Stimulated activated CD4-positive, alpha-beta T cell treated with anti-CD3 and anti-CD28 coated beads, Interleukin-4, amount 100 ng/mL, for 4 hours (primary cell): ENCODE data around the gene CLCN4.

Experiments used
- DNase-seq, 2 experiments: peaks; one replicate each; pipeline ENCODE4 v3.0.0-alpha.2; 2020

Gene CLCN4

DNA sequence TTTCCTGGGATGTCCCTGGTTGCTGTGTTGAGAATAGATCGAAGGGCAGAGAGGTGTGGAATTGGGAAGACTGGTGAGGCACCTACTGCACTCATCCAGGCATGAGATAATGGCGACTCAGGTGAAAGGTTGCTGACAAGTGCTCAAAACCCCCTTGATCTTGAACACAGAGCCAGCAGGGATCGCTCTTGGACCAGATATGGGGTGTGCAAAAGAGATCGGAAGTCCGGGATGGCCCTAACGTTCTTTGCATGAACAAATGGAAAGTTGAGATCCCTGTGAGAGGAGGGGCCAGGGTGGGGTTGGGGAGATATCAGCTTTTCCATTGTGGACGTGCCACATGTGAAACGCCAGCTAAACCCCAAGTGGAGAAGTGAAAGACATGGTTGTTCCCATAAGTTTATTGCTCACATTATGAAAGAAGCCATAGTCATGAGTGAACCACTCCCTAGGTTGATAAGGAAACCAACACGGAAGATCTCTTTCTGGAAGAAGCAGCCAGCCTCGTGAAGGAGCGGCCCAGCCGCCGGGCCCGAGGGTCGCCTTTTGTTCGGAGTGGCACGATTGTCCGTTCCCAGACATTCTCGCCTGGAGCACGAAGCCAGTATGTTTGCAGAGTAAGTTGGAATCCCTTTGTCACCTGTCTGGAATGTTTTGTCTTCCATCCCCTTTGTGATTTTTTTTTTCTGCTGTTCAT is 22.6 kb upstream of the CLCN4 start:
- no peak for DNase-seq

DNA sequence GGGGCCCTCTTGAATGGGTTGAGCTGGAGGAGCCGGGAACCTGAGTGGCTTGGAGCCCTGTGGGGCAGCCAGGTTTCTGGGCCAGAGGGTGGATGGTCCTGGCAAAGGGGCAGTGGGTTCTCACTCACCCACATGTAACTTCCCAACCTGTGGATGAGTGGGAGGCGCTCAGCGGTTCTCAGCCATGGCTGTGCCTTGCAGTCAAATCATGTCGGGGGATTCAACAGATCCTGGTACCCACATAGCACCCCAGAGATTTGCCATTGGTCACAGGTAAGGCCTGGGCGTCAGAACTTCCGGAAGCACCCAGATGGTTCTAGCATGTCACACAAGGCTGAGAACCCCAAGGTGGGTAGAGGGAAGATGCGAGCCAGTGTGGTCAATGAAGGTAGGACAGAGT is 21.9 kb upstream of the CLCN4 start:
- DNase-seq = no peak

DNA sequence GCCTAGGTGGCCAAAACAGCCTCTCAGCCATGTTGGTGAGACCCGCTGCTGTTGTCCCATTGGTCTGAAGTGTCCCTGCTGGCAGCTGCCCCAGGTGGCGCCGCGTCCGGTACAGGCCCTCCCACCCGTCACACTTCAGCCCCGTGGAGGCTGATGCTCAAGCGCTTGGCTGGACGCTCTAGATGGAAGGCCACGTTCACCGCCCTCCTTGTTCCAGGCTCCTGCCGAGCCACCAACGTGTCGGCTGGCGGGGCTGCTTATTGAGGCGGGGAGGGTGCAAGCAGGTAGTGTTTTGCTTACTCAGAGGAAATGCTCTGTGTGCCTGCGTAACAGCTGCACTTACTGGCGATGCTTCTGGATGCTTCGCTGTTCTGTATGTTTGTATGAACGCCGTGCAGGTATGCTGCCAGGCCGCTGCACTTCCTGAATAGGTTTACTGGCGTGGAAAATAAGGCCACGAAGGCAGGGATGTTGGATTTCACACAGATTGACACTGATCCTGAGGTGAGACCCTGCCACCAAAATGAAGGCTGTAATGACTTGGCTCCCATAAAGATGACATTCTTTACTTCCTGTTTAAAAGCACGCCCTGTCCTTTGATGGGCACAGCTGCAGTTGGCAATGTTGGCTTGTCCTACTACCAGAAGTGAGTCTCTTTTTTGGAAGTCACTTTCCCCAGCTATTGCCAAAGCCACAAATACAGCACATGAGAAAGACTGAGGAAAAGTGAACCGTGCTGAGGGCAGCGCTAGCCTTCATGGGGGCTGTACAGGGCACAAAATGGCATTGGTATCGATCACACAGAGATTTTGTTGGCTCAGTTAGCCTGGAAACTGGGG is 21.0 kb upstream of the CLCN4 start:
- no peak for DNase-seq

DNA sequence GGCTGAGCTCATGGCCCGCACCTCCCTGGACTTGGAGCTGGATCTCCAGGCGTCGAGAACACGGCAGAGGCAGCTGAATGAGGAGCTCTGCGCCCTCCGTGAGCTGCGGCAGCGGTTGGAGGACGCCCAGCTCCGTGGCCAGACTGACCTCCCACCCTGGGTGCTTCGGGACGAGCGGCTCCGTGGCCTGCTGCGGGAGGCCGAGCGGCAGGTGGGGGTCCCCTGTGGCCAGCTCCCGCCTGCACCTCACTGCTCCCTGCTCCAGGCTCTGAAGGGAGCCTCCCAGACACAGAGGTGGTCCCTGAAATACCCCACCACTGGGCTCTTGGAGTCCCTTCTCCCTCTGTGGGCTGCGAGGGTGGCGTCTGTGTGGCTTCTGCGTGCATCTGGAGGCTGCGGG is 18.0 kb upstream of the CLCN4 start:
- DNase-seq = no peak

DNA sequence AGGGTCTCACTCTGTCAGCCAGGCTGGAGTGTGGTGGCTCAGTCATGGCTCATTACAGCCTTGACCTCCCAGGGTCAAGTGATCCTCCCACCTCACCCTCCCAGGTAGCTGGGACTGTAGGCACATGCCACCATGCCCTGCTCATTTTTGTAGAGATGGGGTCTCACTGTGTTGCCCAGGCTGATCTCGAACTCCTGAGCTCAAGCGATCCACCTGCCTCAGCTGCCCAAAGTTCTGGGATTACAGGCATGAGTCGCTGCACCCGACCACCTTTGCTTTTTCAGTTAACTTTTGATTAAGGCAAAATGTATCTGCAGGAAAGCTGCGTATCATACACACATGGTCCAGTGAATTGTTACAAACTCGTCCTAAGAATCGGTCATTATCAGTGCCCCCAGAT is 16.5 kb upstream of the CLCN4 start:
- DNase-seq = no peak

DNA sequence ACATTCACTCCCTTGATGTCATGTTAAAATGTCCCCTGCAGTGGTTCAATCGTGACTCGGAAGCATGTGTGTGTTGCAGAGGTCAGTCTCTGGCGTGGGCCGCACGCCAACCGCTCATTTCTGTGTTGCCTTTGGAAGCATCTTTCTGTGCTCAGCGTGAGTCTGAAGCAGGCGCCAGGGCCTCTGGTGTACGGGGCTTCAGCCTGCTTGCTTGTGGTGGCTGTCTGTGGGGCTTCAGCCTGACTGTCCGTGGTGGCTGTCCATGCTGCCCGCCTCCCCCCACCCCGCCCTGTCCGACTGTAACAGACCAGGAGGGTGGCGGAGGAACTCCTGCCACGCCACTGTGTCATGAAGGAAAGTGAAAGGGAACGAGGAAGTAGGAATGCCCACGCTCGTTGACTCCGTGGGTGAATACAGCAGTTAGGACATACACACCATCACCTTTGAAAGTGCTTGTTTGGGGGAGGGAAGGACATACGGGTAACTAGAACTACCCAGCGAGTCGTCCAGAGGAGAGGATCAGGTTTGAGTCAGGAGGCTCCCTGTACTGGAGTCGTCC is 14.7 kb upstream of the CLCN4 start:
- DNase-seq = no peak

DNA sequence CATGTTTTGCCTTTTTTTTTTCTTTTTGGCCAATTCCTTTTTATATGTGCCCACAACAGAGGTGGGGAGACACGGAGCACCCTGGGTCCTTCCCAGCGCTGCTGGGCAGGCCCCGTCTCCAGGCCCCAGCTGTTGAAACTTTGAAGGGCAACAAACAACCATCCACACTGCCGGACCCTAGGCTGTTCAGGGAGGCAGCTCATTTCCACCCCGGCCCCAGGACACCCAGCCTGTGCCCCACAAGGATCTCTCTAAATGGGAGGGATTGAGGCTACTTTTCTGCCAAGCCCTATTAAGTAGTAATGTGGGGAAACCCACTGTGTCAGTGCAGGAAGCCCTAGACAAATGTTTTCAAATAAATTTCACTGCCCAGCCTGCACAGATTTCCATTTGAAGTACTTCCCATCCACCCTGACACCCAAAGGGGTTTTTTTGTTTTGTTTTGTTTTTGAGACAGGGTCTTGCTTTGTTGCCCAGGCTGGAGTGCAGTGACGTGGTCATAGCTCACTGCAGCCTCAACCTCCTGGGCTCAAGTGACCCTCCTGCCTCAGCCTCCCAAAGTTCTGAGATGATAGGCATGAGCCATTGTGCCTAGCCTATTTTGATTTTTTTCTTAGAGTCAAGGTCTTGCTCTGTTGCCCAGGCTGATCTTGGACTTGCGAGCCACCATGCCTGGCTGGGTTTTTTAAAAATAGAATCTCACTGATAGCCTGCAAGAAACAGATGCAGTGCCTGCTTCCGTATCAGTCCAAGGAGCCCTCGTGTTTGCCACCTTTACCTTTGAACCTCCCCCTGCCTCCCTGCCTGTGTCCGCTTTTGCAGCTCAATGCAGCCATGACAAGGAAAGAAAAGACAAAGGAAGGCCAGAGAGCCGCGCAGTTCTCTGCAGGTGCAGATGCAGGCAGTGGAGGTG is 13.4 kb upstream of the CLCN4 start:
- DNase-seq = no peak

DNA sequence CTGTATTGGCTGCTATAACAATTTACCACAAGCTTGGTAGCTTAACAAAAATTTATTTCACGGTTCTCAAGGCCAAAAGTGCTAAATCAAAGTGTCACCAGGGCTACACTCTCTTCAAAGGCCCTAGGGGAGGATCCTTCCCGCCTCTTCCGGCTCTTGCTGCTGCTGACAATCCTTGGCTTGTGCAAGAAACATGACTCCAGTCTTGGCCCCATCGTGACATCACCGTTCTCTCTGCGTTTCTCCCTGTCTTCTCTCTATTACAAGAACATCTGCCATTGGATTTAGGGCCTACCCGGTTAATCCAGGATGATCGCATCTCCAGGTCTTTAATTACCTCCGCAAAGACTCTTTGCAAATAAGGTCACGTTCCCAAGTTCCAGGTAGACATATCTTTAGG is 10.4 kb upstream of the CLCN4 start:
- no peak for DNase-seq

DNA sequence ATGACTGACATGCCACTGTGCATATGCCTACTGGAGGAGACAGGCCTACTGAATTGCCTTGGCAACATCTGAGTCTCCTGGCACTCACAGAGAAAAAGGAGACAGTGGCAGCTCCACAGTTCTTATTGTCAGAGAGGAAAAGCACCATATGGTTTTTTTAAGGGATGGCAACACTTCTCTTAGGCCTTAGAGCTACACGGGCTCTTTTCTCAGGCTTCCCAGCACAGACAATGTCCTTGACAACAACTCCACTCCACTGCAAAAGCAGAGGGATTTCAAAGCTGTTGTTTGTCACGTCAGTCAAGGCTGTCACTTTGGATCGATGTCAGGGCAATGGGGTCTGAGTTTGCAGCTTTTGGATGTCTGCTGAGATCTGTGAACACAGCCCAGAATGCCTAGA is 4.7 kb upstream of the CLCN4 start:
- DNase-seq = no peak

DNA sequence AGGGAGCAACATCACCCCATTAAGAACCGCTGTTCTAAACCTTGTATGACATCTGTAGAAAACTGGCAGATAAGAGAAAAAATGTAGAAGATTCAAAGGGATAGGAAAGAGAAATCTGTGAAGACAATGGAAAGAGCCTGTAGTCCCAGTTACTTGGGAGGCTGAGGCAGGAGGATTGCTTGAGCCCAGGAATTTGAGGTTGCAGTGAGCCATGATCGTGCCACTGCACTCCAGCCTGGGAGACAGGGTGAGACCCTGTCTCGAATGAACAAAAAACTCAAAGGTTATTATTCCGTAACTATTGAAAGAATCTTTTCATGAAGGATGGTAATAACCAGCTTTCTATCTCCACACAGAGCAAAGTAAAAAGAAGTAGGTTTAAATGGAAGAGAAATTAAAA is 1.6 kb upstream of the CLCN4 start:
- DNase-seq = no peak

DNA sequence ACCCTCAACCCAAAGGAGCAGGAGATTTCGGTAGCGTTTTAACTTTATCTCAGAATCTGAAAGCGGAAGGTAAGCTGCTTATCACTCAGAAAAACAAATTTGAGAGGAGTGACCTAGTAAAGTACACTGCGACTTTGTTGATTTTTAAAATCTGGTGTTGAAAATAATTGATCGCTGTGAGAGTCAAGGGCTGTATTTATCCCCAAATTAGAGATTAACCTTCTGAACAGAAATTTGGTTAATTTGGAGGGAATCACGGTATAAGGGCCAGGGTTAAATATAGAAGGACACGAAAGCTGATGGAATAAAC is 212 bp downstream of the CLCN4 start:
- DNase-seq = no peak

DNA sequence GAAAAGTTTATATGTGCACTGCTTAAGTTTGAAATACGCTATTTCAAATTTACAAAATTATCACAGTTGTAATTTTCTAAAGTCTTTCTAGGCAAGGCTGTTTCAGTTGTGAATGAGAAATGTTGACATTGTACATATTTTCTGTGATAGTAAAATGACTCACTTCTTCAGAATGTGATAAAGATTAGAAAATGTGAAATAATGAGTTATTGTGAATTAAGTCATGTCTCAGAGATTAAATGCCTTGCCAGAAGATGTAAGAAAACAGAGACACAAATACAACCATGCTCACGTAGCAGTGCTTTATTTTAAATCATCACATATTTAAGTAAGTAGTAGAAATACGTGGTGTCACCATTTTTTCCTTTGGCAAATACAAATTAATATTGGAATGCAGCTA is 768 bp downstream of the CLCN4 start:
- no peak for DNase-seq

DNA sequence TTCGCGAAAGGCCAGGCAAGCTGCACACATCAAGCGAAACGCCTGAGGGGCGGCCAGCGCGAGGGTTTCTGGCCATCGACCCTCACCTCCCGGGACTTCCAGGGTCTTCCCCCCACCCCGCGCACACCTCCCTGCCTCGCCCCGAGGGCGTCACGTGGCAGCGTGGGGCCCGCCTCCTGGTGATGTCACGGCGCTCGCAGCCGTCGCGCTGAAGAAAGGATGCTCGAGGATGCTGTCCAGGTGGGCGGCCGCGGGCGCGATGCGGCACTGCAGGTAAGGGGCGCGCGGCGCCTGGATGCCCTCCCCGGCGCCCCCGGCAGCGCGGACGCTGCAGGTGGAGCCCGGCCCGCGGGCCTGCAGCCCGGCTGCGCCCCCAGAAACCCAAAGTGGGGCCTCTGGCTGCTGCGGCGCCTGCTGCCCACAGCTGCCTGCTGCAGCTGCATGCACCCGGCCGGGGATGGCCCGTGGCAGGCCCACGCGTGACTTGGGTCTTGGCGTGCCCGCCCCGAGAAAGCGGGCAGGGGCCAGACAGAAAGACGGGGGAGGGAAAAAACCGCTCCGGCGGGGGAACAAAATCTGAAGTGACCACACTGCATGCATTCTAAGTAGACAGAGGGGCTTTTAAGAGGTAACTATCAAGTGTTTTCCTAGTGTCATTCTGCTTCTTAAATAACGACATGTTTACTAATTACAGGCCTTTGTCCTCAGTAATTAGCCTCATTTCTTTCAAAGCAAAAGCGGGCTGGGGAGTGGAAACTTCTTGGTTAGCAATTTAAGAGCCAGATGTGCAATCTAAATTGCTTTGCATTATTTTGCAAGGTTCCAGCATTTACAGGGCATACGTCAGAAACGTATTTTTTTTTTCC is 1.7 kb downstream of the CLCN4 start:
- DNase-seq = no peak

DNA sequence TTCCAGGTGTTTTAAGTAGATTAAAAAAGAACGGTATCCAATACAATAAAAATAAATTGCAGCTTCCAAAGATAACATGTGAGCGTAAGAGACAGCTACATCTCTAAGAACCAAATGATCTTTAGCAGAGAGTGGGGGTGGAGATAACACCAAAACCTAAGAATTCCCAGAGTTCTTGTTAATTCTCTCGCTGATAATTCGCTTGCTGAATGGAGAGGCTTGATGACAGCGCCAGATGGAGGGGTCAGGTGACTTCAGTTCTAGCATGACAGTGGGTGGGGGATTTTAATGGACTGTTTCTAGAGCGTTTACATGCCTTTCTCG is 2.3 kb downstream of the CLCN4 start:
- no peak for DNase-seq

DNA sequence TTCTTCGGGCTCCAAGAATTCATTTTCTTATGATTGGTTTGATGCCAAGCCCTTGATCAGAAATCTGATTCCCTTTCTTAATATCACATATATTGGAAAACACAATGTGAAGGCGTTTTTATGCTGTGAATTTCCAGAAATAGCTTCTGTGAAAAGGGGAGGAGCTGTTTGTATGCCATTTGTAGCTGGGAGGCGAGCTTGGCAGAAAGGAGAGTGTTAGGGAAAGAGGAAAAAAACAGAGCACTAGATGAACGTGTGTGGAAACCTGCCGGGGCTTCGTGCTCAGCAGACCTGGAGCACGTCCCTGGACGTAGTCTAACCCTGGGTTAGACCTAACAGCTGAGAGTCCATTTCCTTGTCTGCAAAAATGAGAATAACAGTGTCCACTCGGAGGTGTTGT is 3.4 kb downstream of the CLCN4 start:
- DNase-seq = no peak

DNA sequence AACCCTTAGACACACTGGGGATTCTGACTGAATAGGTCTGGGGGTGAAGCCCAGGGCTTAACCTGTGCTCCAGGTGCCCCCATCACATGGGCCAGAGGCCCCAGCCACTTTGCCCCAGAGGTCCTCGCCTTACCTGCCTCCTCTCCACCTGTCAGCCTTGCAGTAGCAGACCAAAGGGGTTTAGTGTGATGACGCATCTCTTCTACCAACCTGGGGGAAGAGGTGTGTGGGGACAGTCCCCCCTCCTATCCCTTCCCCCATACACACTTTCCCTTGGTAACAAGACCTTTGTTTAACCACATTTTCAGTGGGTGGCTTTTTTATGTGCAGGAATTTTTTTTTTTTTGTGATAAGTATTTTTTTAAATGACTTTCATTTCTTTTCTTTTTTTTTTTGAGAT is 6.3 kb downstream of the CLCN4 start:
- no peak for DNase-seq

DNA sequence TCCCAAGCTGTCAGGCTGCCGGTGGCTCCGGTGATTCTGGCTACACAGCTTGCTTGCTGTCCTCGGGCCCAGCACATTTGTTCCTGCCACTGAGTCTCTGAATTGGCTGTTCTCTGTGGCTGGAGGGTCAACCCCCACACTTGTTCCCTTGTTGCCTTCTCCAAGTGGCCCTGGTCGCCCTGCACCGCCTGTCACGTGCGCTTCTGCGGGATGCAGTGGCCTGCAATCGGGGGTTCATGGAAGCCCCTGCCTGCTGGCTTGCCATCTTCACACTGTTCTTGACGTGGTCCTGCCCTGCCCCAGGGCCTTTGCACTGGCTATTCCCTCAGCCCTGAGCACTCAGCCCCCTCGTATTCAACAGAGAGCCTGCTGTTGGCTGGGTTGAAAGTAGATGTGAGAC is 8.1 kb downstream of the CLCN4 start:
- no peak for DNase-seq

DNA sequence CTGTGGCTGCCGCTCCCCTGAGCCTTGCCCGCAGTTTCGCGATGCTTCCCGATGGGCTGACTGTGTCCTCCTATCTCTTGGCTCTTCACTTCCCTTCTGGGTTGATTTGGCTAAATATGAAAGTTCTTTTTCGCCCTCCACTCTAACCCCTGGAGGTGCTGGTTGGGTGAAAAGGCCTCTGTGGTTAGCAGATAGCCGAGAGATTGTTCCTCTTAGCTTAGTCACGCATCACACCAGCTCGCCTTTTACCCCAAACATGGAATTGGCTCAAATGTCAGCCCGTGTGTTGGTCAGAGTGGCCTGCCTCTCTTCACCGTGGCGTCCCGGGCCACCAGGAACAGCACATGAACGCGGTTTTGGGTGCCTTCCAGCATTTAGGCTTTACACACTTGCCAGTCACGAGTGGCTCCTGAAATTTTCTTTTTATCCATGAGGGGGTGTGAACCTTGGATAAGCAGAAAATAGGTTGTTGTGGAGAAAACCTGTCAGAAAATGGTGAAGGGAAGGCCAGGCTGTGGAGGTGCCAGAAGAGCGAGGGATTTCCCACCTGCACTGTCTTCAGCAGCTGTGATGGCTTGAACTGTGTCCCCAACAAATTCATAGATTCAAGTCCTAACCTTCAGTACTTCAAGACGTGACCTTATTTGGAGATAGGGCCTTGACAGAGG is 8.9 kb downstream of the CLCN4 start:
- no peak for DNase-seq

DNA sequence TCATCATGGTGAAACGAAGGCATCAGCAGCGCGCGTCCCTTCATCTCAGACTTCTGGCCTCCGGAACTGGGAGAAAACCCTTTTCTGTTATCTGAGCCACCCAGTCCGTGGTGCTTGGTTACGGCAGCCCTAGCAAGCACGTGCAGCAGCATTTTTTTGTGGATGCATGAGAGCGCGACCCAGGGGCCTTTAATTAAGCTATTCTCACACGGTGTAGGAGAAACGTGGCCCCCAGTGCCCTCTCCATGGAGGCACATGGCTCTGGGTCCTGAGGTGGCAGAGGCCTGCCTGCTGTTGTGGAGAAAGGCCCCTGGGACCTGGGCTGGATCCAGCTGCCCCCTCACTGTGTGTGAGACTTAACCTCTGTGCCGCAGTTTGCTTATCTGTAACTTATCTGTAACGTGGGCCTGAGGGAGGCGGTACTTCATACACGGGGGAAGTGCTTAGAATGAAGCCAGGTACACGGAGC is 9.5 kb downstream of the CLCN4 start:
- DNase-seq = no peak

DNA sequence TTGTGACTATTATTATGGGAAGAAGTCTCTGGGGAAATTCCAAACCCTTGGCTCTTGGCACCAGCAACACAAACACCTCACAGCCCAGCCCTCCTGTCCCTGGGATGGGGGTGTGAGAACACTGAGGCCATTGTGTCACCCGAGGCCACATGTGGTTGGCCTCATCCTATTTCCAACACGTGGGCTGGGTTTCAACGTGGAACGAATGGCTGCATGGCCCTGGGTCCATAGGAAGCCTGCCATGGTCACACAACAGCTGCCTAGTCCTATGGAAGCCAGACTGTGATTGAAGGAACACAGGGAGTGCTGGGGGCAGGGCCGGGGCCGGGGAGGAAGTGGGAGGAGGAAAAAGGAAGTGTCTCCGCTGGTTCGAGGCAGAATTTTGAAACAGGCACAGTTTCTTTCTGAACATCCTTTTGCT is 10.0 kb downstream of the CLCN4 start:
- no peak for DNase-seq

DNA sequence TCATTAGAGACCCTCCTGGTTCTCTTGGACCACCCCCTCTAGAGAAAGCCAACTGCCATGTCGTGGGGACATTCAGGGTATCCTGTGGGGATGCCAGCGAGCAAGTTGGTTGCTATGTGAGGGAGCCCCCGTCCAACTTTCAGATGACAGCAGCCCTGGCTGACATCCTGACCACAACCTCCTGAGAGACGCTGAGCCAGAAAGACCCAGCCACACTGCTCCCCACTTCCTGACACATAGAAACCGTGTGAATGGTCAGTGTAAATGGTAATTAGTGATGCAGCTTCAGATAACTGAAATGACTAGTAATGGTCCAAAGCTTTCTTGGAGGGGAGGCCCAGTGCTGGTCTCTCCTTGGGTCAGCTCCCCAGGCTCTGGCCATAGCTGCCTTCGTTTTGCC is 10.8 kb downstream of the CLCN4 start:
- DNase-seq = no peak

DNA sequence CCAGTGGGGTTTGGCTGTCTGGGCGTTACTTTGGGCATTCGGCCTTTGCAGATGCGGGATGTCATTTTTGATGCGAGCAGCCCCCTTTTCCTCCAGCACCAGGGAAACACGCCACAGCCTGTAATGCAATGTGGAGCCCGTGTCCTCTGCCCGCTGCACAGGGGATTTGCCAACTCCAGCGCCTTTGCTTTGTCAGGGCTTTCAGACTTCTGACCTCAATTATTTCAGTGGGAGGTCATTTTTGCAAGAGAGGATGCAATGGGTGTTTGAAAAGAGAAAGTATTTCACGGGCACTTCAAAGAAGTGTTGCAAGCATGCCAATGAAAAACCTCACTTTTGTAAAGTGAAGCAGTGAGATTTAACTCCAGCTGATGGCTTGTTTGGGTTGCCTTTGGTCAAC is 11.5 kb downstream of the CLCN4 start:
- no peak for DNase-seq
